ENCODE results near the gene ISCA2.

Gene ISCA2

GRCh38 chr14:74465335-74465734, 28.2 kb upstream of the ISCA2 start:
- Histone ChIP-seq H3K9me3 (ENCODE audit: insufficient read depth, low read length, severe bottlenecking) (no peaks in the 10 kb centered on the region), H3K4me2 (ENCODE audit: insufficient read depth, low read length) (no peak overlapping the region), H3K79me2 (ENCODE audit: insufficient read depth, low read length) (no peaks in the 10 kb centered on the region), H3K4me3 (ENCODE audit: low read depth in 1 of 2, low read length in 2 of 2) (no peak overlapping the region), H3K9ac (ENCODE audit: low read depth, low read length) (no peak overlapping the region), H3K27ac (ENCODE audit: low read length) (no peak overlapping the region), H2AFZ (ENCODE audit: low read depth, low read length) (no peak overlapping the region), H3K36me3 (ENCODE audit: insufficient read depth, low read length) (no peaks in the 10 kb centered on the region), H3K27me3 (ENCODE audit: insufficient read depth, low read length, poor library complexity) (peaks cover 3% of the 10 kb centered on the region), H4K20me1 (ENCODE audit: insufficient read depth, low read length) (no peaks in the 10 kb centered on the region; the same call in 1 of the 2 replicates), H3K4me1 (ENCODE audit: insufficient read depth, low read length) (no peaks in the 10 kb centered on the region)
- ATAC-seq (ENCODE audit: insufficient read depth, low read depth) = no peak
- TF ChIP-seq EZH2 (IDR thresholded peaks at IDR 0.05; ENCODE audit: borderline replicate concordance, low read depth, low read length, severe bottlenecking) = no peak
- TF ChIP-seq CTCF (IDR thresholded peaks at IDR 0.05; ENCODE audit: borderline replicate concordance, extremely low read depth, low read length, poor library complexity, severe bottlenecking) = no peak
- no peak for DNase-seq

GRCh38 chr14:74468513-74468912, 25.1 kb upstream of the ISCA2 start:
- H3K79me2 ChIP-seq (ENCODE audit: insufficient read depth, low read length) = no peaks in the 10 kb centered on the region
- no peaks in the 10 kb centered on the region for H3K9me3 ChIP-seq (ENCODE audit: insufficient read depth, low read length, severe bottlenecking)
- no peak overlapping the region for H3K27ac ChIP-seq (ENCODE audit: low read length)
- no peak for ATAC-seq (ENCODE audit: insufficient read depth, low read depth)
- no peak overlapping the region for H3K9ac ChIP-seq (ENCODE audit: low read depth, low read length)
- H3K4me3 ChIP-seq (ENCODE audit: low read depth in 1 of 2, low read length in 2 of 2) = no peak overlapping the region
- H3K36me3 ChIP-seq (ENCODE audit: insufficient read depth, low read length) = no peaks in the 10 kb centered on the region
- TF ChIP-seq CTCF (IDR thresholded peaks at IDR 0.05; ENCODE audit: borderline replicate concordance, extremely low read depth, low read length, poor library complexity, severe bottlenecking) (no peak), EZH2 (IDR thresholded peaks at IDR 0.05; ENCODE audit: borderline replicate concordance, low read depth, low read length, severe bottlenecking) (no peak)
- peaks cover 3% of the 10 kb centered on the region for H3K27me3 ChIP-seq (ENCODE audit: insufficient read depth, low read length, poor library complexity)
- no peak for DNase-seq
- no peak overlapping the region for H3K4me2 ChIP-seq (ENCODE audit: insufficient read depth, low read length)
- no peak overlapping the region for H2AFZ ChIP-seq (ENCODE audit: low read depth, low read length)
- no peaks in the 10 kb centered on the region for H3K4me1 ChIP-seq (ENCODE audit: insufficient read depth, low read length)
- H4K20me1 ChIP-seq (ENCODE audit: insufficient read depth, low read length) = no peaks in the 10 kb centered on the region; the same call in 1 of the 2 replicates

GRCh38 chr14:74469548-74470518, 23.7 kb upstream of the ISCA2 start:
- no peak overlapping the region for H3K4me3 ChIP-seq (ENCODE audit: low read depth in 1 of 2, low read length in 2 of 2)
- H3K9ac ChIP-seq (ENCODE audit: low read depth, low read length) = no peak overlapping the region
- peaks cover 4% of the 10 kb centered on the region; the same call in 1 of the 2 replicates for H3K36me3 ChIP-seq (ENCODE audit: insufficient read depth, low read length)
- H2AFZ ChIP-seq (ENCODE audit: low read depth, low read length) = no peak overlapping the region
- no peaks in the 10 kb centered on the region for H3K79me2 ChIP-seq (ENCODE audit: insufficient read depth, low read length)
- H4K20me1 ChIP-seq (ENCODE audit: insufficient read depth, low read length) = no peaks in the 10 kb centered on the region; the same call in 1 of the 2 replicates
- no peaks in the 10 kb centered on the region for H3K9me3 ChIP-seq (ENCODE audit: insufficient read depth, low read length, severe bottlenecking)
- ATAC-seq (ENCODE audit: insufficient read depth, low read depth) (no peak), DNase-seq (no peak)
- H3K4me1 ChIP-seq (ENCODE audit: insufficient read depth, low read length) = no peaks in the 10 kb centered on the region
- H3K27me3 ChIP-seq (ENCODE audit: insufficient read depth, low read length, poor library complexity) = no peaks in the 10 kb centered on the region
- TF ChIP-seq EZH2 (IDR thresholded peaks at IDR 0.05; ENCODE audit: borderline replicate concordance, low read depth, low read length, severe bottlenecking) = no peak
- TF ChIP-seq CTCF (IDR thresholded peaks at IDR 0.05; ENCODE audit: borderline replicate concordance, extremely low read depth, low read length, poor library complexity, severe bottlenecking) = no peak
- no peak overlapping the region for H3K4me2 ChIP-seq (ENCODE audit: insufficient read depth, low read length)
- H3K27ac ChIP-seq (ENCODE audit: low read length) = no peak overlapping the region
